ENCODE measurements around the gene PHF1. TPM values are rescaled to one million over a fixed set of nuclear protein-coding genes. Genes with fewer than 3 reads are reported as not detected.

Gene PHF1
- total and polyA plus RNA-seq, 10 donors, result 83.0 to 181 (median 105) TPM

DNA sequence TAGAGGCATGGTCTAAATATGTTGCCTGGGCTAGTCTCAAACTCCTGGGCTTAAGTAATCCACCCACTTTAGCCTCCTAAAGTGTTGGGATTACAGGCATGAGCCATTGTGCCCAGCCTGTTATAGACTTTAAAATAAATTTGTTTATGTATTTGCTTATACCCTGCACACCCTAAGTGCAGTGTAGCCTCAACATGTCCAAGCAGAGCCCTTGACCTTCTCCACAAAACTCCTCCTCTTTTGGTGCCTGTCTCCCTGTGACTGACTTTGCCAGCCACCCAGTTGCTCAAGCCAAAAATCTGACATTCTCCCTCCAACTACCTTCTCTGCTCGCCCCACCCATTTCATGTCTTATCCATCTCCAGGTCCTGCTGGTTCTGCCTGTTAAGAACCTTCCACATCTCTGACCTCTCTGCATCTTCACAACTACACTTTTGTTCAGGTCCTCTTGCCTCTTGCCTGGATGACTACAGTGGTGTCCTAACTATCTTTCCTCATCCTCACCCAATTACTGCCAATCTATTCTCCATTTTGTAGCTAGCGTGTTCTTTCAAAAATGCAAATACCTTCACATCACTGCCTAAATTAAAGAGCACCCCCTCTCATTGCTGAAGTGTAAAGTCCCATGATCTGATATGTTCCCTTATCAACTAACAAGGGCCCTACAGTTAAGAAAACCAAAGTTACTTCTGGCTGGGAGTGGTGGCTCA is 30.4 kb upstream of the PHF1 start:
- no peak for DNase-seq
- Histone ChIP-seq H3K4me3 (no peak overlapping the region), H3K9me3 (no peaks in the 10 kb centered on the region), H3K36me3 (no peaks in the 10 kb centered on the region), H3K27me3 (replicated peaks in 1 of 7) (no peaks in the 10 kb centered on the region), H3K27ac (no peak overlapping the region), H3K4me1 (peaks cover 0 to 7% (median 5%) of the 10 kb centered on the region in 6 donors)
- 85 to 93% (median 89%) methylated on average over 2 of the region's 2 CpGs for WGBS, 5 donors
- no peak for TF ChIP-seq POLR2AphosphoS5 (IDR thresholded peaks at IDR 0.05)
- no peak for TF ChIP-seq POLR2A (IDR thresholded peaks at IDR 0.05)
- TF ChIP-seq, protein P1, sequence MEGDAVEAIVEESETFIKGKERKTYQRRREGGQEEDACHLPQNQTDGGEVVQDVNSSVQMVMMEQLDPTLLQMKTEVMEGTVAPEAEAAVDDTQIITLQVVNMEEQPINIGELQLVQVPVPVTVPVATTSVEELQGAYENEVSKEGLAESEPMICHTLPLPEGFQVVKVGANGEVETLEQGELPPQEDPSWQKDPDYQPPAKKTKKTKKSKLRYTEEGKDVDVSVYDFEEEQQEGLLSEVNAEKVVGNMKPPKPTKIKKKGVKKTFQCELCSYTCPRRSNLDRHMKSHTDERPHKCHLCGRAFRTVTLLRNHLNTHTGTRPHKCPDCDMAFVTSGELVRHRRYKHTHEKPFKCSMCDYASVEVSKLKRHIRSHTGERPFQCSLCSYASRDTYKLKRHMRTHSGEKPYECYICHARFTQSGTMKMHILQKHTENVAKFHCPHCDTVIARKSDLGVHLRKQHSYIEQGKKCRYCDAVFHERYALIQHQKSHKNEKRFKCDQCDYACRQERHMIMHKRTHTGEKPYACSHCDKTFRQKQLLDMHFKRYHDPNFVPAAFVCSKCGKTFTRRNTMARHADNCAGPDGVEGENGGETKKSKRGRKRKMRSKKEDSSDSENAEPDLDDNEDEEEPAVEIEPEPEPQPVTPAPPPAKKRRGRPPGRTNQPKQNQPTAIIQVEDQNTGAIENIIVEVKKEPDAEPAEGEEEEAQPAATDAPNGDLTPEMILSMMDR (IDR thresholded peaks at IDR 0.05 in 8 of 11, conservative IDR thresholded peaks at IDR 0.05 in 3 of 11), result no peak
- intact Hi-C loops (cut with DNase I; ENCODE audit: low total_unique reads), result no loop called here

DNA sequence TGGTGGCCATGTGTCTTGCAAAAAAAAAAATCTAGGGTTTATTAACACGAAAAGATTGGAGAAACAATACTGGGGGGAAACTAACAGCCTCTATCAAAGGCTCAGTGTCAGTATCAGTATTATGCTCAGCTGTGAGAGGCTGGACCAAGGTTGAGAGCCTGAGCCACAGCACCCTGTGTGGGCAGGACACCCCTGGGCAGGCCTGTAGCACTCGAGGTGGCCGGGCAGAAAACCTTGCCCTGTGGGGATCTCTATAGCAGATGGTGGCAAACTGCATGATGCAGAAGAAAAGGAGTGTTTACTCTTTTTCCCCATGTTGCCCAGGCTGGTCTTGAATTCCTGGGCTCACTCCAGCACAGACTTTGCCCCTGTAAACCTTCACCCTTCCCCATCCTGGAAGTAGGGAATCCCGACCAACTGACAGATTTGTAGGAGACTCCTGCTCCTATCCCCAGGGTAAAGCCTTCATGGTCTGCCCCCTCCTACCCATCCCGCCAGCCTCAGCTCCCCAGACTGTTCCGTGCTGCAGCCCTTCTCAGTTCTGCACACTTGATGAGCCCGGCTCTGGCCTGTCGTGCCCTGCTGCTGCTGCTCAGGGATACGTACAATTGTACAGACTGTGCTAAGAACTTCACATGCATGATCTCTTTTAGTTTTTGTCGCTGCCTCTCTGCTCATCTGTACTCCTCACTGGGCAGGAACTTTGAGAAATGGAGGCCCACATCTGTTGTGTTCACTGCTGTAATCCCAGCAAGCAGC is 27.2 kb upstream of the PHF1 start:
- Histone ChIP-seq H3K36me3 (no peaks in the 10 kb centered on the region), H3K27me3 (replicated peaks in 1 of 7) (no peaks in the 10 kb centered on the region), H3K4me3 (no peak overlapping the region), H3K4me1 (no peaks in the 10 kb centered on the region), H3K27ac (no peak overlapping the region), H3K9me3 (no peaks in the 10 kb centered on the region)
- intact Hi-C loops (cut with DNase I; ENCODE audit: low total_unique reads), result no loop called here
- DNase-seq, result no peak
- TF ChIP-seq POLR2AphosphoS5 (IDR thresholded peaks at IDR 0.05), result no peak
- WGBS, 5 donors, result 74 to 89% (median 80%) methylated on average over 9 to 10 of the region's 10 CpGs

DNA sequence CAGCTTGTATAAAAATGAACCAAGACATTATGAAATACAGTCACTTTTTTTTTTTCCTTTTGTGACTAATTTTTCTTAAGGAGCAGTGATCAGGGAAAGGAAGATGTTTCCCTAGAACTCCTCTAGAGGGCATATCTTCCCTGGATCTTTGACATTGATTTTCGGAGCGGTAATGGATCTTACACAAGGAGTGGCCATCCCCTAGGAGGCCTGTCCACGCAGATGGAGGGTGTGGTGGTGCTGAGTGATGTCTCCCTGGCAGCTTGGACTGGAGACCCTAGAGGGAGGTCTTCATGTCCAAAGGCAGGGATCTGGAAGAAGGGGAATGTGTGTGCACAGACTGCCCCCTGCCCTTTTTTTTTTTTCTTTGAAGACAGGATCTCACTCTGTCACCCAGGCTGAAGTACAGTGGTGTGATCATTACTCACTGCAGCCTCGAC is 26.2 kb upstream of the PHF1 start:
- Histone ChIP-seq H3K27me3 (replicated peaks in 1 of 7) (no peaks in the 10 kb centered on the region), H3K27ac (no peak overlapping the region), H3K9me3 (no peaks in the 10 kb centered on the region), H3K36me3 (no peaks in the 10 kb centered on the region), H3K4me3 (no peak overlapping the region), H3K4me1 (no peaks in the 10 kb centered on the region)
- TF ChIP-seq POLR2A (IDR thresholded peaks at IDR 0.05), result no peak
- TF ChIP-seq, protein P1 (IDR thresholded peaks at IDR 0.05 in 8 of 11, conservative IDR thresholded peaks at IDR 0.05 in 3 of 11), result peak in 3 of 11 experiments; percentile 5 to 16 (median 12)
- intact Hi-C loops (cut with DNase I; ENCODE audit: low total_unique reads), result no loop called here
- 55 to 77% (median 63%) methylated on average over 4 of the region's 4 CpGs for WGBS, 5 donors
- no peak for DNase-seq

DNA sequence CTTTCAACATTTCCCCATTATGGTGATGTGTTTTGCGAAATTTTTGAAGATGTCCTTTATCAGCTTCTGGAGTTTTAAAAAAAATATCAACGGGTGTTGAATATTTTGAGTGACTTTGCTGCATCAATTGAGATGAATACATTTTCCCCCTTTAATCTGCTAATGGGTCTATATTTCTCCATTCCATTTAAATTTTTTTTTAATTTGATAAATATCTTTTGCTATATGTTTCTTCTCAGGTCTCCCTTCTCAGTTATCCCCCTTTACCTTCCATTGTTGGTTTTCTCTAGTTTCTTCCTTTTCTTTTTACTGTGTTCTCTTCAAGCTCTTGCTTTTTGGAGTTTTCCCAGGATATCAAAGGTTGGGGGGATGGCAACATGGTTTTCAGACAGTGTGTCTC is 20.6 kb upstream of the PHF1 start:
- 66 to 96% (median 84%) methylated on average over 2 of the region's 2 CpGs for WGBS, 5 donors
- Histone ChIP-seq H3K4me1 (peaks cover 5 to 43% (median 29%) of the 10 kb centered on the region in 6 donors), H3K36me3 (no peaks in the 10 kb centered on the region), H3K27me3 (replicated peaks in 1 of 7) (no peaks in the 10 kb centered on the region), H3K27ac (peak overlapping the region in 4 of 8 donors; percentile 91 to 95 (median 92)), H3K9me3 (no peaks in the 10 kb centered on the region), H3K4me3 (no peak overlapping the region)
- TF ChIP-seq POLR2A (IDR thresholded peaks at IDR 0.05) (no peak), POLR2AphosphoS5 (IDR thresholded peaks at IDR 0.05) (no peak)
- TF ChIP-seq, protein P1 (IDR thresholded peaks at IDR 0.05 in 8 of 11, conservative IDR thresholded peaks at IDR 0.05 in 3 of 11), result no peak
- DNase-seq, result no peak
- intact Hi-C loops (cut with DNase I; ENCODE audit: low total_unique reads), result no loop called here
